Mucosa of rectum (tissue), 2 donors: ENCODE data around the gene SMCR8.

Experiments
- H3K27ac ChIP-seq, 2 donors: one replicate each; pipeline ENCODE4 v1.7.0; 2013; ENCODE audit warnings: inconsistent platforms in 2 of 2, low read depth in 2 of 2, low read length in 2 of 2
- H3K27me3 ChIP-seq, 2 donors: one replicate each; pipeline ENCODE4 v1.7.0; 2013; ENCODE audit warnings: low read length in 2 of 2; ENCODE audit not compliant: control insufficient read depth in 2 of 2, insufficient read depth in 2 of 2
- H3K36me3 ChIP-seq, 2 donors: one replicate each; pipeline ENCODE4 v1.7.0; 2013; ENCODE audit warnings: low read length in 2 of 2; ENCODE audit not compliant: control insufficient read depth in 2 of 2, insufficient read depth in 2 of 2
- H3K4me1 ChIP-seq, 2 donors: one replicate each; pipeline ENCODE4 v1.7.0; 2013; ENCODE audit warnings: low read length in 2 of 2, mild to moderate bottlenecking in 1 of 2; ENCODE audit not compliant: control insufficient read depth in 2 of 2, insufficient read depth in 2 of 2
- H3K4me3 ChIP-seq, 2 donors: one replicate each; pipeline ENCODE4 v1.7.0; 2013; ENCODE audit warnings: low read length in 2 of 2
- H3K9ac ChIP-seq, 2 donors: one replicate each; pipeline ENCODE4 v1.7.0; 2013; ENCODE audit warnings: low read length in 2 of 2, low read depth in 1 of 2, mild to moderate bottlenecking in 1 of 2
- H3K9me3 ChIP-seq, 2 donors: one replicate each; pipeline ENCODE4 v1.7.0; 2013; ENCODE audit warnings: low read length in 2 of 2; ENCODE audit not compliant: control insufficient read depth in 2 of 2
- donor health status: healthy.
- donor health status: Normal muscosa, but diverticular disease.

The SMCR8 gene

DNA sequence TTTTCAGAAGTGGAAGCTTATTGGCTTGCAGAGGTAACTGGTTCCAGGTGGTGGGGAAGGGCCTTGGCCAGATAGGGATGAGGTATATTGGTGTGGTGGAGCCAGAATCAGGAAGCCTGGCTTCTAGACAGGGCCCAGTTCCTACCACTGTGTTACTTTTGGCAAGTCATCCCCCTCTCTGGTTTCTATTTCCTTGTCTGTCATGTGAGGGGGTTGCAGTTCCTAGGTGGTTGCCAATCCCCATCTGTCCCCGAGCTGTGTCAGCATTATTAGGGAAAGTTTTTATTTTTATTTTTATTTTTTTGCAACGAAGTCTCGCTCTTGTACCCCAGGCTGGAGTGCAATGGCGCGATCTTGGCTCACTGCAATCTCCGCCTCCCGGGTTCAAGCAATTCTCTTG lies 3.0 kb downstream of the SMCR8 start:
- Histone ChIP-seq H3K4me3 (peak overlapping the region; percentile 13 to 16), H3K27me3 (no peaks in the 10 kb centered on the region), H3K9ac (no peak overlapping the region), H3K4me1 (peaks cover 54 to 55% of the 10 kb centered on the region in 2 donors), H3K9me3 (no peaks in the 10 kb centered on the region), H3K27ac (no peak overlapping the region), H3K36me3 (peaks cover 33 to 34% of the 10 kb centered on the region in 2 donors)

GRCh38 chr17:18318771-18319450 lies 3.8 kb downstream of the SMCR8 start:
- Histone ChIP-seq H3K9me3 (no peaks in the 10 kb centered on the region), H3K27me3 (no peaks in the 10 kb centered on the region), H3K4me3 (peak overlapping the region; percentile 7 to 23), H3K27ac (no peak overlapping the region), H3K9ac (no peak overlapping the region), H3K36me3 (peaks cover 40 to 42% of the 10 kb centered on the region in 2 donors), H3K4me1 (peaks cover 48 to 49% of the 10 kb centered on the region in 2 donors)

DNA sequence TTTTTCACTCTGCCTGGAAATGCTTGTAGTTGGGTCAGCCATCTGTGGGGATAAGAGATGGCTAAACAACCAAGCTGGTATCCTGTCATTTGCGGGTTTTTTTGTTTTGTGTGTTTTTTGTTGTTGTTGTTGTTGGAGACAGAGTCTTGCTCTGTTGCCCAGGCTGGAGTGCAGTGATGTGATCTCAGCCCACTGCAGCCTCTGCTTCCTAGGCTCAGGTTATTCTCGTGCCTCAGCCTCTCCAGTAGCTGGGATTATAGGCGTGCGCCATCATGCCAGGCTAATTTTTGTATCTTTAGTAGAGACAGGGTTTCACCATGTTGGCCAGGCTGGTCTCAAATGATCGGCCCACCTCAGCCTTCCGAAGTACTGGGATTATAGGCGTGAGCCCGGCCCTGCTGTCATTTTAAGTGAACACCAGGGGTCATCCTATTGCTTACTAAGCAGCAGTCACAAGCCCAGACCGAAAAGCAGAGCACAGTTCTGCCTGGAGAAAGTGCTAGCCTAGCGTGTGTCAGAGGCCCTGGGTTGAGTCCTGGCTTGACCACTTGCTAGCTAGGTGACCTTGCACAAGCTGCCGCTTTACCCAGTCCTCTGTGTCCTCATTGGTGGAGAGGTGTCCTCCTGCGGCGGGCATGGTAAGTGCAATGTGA lies 4.6 kb downstream of the SMCR8 start:
- Histone ChIP-seq H3K27ac (no peak overlapping the region), H3K4me3 (no peak overlapping the region), H3K36me3 (peaks cover 49% of the 10 kb centered on the region in 2 donors), H3K9me3 (no peaks in the 10 kb centered on the region), H3K27me3 (no peaks in the 10 kb centered on the region), H3K4me1 (peaks cover 44 to 45% of the 10 kb centered on the region in 2 donors), H3K9ac (no peak overlapping the region)

DNA sequence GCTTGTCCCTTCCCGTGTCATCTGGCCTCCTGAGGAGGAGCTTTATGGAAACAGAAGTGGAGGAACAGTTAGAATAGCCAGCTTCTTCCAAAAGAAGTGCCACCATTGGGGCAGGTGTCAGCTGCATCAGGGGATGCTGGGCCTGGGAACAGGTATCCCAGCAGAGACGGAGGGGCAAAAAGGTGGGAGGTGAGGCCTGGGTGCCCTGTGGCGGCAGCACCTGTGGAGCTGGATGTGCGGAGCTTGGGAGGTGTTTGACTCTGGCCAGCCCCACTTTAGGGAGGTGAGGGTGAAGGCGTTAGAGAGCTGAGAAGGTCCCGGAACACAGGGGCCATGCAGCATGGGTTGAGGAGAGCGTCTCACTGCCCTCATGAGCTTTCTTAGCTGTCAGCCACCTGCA lies 5.2 kb downstream of the SMCR8 start:
- Histone ChIP-seq H3K9ac (no peak overlapping the region), H3K27me3 (no peaks in the 10 kb centered on the region), H3K4me1 (peaks cover 44 to 45% of the 10 kb centered on the region in 2 donors), H3K27ac (no peak overlapping the region), H3K36me3 (peaks cover 52 to 54% of the 10 kb centered on the region in 2 donors), H3K9me3 (no peaks in the 10 kb centered on the region), H3K4me3 (no peak overlapping the region)

GRCh38 chr17:18321309-18321708 lies 6.2 kb downstream of the SMCR8 start:
- Histone ChIP-seq H3K4me3 (no peak overlapping the region), H3K27ac (no peak overlapping the region), H3K9me3 (no peaks in the 10 kb centered on the region), H3K9ac (no peak overlapping the region), H3K27me3 (no peaks in the 10 kb centered on the region), H3K4me1 (peaks cover 36% of the 10 kb centered on the region in 2 donors), H3K36me3 (peaks cover 52 to 61% of the 10 kb centered on the region in 2 donors)

DNA sequence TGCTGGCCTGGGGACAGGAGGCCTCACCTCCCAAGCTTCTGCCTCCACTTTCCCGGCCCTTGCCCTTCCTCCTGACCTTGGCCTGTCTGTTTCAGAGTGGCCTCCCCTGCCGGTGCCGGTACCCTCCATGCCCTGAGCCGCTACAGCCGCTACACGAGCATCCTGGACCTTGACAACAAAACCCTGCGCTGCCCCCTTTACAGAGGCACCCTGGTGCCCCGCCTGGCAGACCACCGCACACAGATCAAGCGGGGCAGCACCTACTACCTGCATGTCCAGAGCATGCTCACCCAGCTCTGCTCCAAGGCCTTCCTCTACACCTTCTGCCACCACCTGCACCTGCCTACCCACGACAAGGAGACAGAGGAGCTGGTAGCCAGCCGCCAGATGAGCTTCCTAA lies 7.4 kb downstream of the SMCR8 start:
- peaks cover 52 to 67% of the 10 kb centered on the region in 2 donors for H3K36me3 ChIP-seq

DNA sequence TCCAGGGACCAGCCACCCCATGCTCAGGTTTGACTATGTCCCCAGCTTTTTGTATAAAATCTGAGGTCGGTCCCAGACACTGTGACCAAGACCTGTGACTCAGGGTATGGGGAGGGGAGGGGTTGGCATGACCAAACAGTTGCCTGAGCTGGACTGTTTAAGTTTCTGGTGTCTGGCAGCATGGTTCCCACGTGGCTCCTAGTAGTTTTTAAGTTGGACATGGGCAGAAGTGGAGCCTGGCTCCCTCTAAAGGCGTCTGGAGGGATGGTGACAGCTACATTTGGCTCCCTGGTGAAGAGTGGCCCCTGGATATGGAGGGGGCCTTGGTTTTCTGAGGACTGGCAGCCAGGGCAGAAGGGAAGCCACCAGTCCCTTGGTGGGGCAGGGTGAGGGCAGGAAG lies 7.9 kb downstream of the SMCR8 start:
- Histone ChIP-seq H3K9me3 (no peaks in the 10 kb centered on the region), H3K9ac (no peak overlapping the region), H3K4me1 (peaks cover 19% of the 10 kb centered on the region in 2 donors), H3K27ac (no peak overlapping the region), H3K4me3 (no peak overlapping the region), H3K27me3 (no peaks in the 10 kb centered on the region), H3K36me3 (peaks cover 52 to 70% of the 10 kb centered on the region in 2 donors)

More for the DNA sequence above, 7.4 kb downstream of the SMCR8 start:
- Histone ChIP-seq H3K4me1 (peaks cover 24% of the 10 kb centered on the region in 2 donors), H3K9me3 (no peaks in the 10 kb centered on the region), H3K9ac (no peak overlapping the region), H3K27me3 (no peaks in the 10 kb centered on the region), H3K27ac (no peak overlapping the region), H3K4me3 (no peak overlapping the region)

GRCh38 chr17:18323507-18324139 lies 8.5 kb downstream of the SMCR8 start:
- no peak overlapping the region for H3K27ac ChIP-seq
- no peaks in the 10 kb centered on the region for H3K9me3 ChIP-seq
- no peaks in the 10 kb centered on the region for H3K27me3 ChIP-seq
- peaks cover 14 to 16% of the 10 kb centered on the region in 2 donors for H3K4me1 ChIP-seq
- peaks cover 54 to 73% of the 10 kb centered on the region in 2 donors for H3K36me3 ChIP-seq
- H3K9ac ChIP-seq = no peak overlapping the region
- H3K4me3 ChIP-seq = no peak overlapping the region

GRCh38 chr17:18324140-18325050 lies 9.3 kb downstream of the SMCR8 start:
- no peaks in the 10 kb centered on the region for H3K27me3 ChIP-seq
- H3K9me3 ChIP-seq = no peaks in the 10 kb centered on the region
- H3K9ac ChIP-seq = no peak overlapping the region
- no peak overlapping the region for H3K27ac ChIP-seq
- H3K4me1 ChIP-seq = peaks cover 6 to 9% of the 10 kb centered on the region in 2 donors
- H3K4me3 ChIP-seq = no peak overlapping the region
- peaks cover 53 to 70% of the 10 kb centered on the region in 2 donors for H3K36me3 ChIP-seq
